ENCODE data around the gene CARD9. TPM values are rescaled to one million over a fixed set of nuclear protein-coding genes. Genes with fewer than 3 reads are reported as not detected.

Gene CARD9
- total RNA-seq, 1 donor from 2014 or later: 1.9 TPM

DNA sequence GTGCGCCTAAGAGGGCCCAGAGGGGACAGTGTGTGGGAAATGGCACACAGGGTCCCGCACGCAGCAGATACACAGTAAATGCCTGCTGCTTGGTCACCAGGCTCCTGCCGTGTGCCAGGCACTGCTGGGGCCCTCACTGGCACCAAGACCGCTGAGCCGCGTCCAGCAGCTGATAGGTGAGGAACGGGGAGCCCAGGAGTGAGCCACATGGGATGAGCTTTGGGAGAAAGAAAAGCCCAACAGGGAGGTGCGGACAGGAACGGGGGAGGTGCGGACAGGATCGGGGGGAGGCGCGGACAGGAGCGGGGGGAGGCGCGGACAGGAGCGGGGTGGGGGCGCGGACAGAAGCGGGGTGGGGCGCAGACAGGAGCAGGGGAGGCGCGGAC, 29.6 kb downstream of the CARD9 start:
- H3K4me1 Mint-ChIP-seq (ENCODE audit: low read depth): peaks cover 13% of the 10 kb centered on the region
- no peak for DNase-seq (ENCODE audit: low spot score)
- H3K27me3 Mint-ChIP-seq (ENCODE audit: low read depth): no peaks in the 10 kb centered on the region
- no peaks in the 10 kb centered on the region for H3K9me3 Mint-ChIP-seq (ENCODE audit: low read depth)
- TF ChIP-seq, protein P1, sequence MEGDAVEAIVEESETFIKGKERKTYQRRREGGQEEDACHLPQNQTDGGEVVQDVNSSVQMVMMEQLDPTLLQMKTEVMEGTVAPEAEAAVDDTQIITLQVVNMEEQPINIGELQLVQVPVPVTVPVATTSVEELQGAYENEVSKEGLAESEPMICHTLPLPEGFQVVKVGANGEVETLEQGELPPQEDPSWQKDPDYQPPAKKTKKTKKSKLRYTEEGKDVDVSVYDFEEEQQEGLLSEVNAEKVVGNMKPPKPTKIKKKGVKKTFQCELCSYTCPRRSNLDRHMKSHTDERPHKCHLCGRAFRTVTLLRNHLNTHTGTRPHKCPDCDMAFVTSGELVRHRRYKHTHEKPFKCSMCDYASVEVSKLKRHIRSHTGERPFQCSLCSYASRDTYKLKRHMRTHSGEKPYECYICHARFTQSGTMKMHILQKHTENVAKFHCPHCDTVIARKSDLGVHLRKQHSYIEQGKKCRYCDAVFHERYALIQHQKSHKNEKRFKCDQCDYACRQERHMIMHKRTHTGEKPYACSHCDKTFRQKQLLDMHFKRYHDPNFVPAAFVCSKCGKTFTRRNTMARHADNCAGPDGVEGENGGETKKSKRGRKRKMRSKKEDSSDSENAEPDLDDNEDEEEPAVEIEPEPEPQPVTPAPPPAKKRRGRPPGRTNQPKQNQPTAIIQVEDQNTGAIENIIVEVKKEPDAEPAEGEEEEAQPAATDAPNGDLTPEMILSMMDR (IDR thresholded peaks at IDR 0.05): no peak
- H3K36me3 Mint-ChIP-seq (ENCODE audit: low read depth): peaks cover 4% of the 10 kb centered on the region
- no peak overlapping the region for H3K4me3 Mint-ChIP-seq (ENCODE audit: unreplicated experiment)
- H3K27ac Mint-ChIP-seq (ENCODE audit: unreplicated experiment): no peak overlapping the region

DNA sequence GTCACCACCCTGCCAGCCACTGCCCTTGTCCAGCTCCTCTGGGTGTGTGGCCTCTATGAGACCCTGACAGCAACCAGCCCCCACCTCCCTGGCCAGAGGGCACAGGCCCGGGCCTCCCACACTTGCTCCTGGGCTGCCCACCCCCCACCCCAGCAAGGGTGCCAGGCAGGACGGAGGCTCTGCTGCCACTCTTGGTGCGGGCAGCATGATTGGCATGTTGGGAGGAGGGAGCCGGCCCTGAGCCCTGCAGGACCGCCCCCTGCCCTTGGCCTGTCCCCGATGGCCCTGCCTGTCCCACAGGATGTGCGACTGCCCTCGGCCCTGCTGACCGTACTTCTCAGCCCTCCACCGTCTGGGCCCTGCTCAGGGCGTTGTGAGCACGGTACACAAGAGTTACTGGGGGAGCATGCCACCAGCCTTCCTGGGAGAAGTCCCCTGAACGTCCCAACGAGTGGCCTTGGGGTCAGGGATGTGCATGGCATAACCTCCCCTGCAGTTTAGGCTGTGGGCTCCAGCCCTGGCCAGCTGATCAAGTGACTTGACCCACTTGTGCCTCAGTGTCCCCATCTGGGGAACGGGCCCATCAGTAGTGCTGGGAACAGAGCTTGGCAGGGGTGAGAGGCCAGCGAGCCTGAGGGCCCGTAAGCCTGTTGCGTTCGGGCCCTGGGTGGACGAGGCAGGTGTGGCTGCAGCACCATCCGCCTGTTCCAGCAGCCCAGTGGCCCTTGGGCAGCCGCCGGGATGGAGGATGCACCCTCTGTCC, 30.2 kb downstream of the CARD9 start:
- Mint-ChIP-seq H3K36me3 (ENCODE audit: low read depth) (peaks cover 5% of the 10 kb centered on the region), H3K27me3 (ENCODE audit: low read depth) (no peaks in the 10 kb centered on the region), H3K27ac (ENCODE audit: unreplicated experiment) (no peak overlapping the region), H3K4me1 (ENCODE audit: low read depth) (peaks cover 13% of the 10 kb centered on the region), H3K9me3 (ENCODE audit: low read depth) (no peaks in the 10 kb centered on the region), H3K4me3 (ENCODE audit: unreplicated experiment) (no peak overlapping the region)
- DNase-seq (ENCODE audit: low spot score): no peak
- TF ChIP-seq, protein P1 (IDR thresholded peaks at IDR 0.05): no peak

DNA sequence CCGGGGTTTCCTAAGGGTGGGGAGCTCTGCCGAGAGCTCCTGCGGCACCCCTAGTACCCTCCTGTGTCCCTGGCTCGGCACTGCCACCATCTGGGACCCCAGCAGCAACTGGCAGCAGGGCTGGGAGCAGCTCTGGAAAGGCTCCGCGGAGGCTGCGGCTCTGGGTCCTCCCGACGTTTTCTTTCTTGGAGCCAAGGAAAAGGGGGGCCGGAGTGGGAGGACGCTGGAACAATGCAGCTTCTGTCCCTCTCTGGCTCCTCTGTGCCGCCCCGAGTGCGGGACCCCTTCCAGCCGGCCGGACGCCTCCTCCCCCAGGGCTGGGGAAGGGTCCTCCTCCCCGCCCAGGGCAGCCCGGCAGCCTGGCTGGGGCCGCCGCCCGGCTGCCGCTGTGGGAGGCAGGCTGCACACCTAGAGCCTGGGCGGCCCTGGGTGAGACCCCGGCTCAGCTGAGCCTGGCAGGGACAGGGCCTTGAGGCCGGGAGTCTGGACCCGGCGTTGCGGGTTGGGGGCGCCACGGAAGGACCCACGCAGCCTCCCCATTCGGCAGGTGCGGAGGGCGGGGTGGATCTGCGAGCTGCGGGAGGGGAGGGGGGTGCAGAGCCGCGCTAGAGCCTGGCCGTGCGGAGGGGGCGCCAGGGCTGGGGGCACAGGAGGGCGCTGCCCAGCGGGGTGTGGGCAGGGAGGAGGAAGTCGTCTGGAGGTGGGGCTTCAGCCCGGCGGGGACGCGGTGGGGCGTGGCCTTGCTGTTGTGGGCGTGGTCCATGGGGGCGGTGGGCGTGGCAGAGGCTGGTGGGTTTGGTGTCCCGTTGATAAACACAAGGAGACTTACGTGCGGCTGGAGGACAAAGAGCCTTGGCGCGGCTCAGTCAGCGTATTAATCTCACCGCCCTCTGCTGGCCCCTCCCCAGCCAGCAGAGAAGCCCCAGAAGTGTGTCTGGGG, 31.0 kb downstream of the CARD9 start:
- Mint-ChIP-seq H3K27ac (ENCODE audit: unreplicated experiment) (no peak overlapping the region), H3K4me1 (ENCODE audit: low read depth) (peaks cover 13% of the 10 kb centered on the region), H3K9me3 (ENCODE audit: low read depth) (no peaks in the 10 kb centered on the region), H3K4me3 (ENCODE audit: unreplicated experiment) (peak overlapping the region; percentile 9), H3K36me3 (ENCODE audit: low read depth) (peaks cover 5% of the 10 kb centered on the region), H3K27me3 (ENCODE audit: low read depth) (no peaks in the 10 kb centered on the region)
- DNase-seq (ENCODE audit: low spot score): no peak
- TF ChIP-seq, protein P1 (IDR thresholded peaks at IDR 0.05): no peak

DNA sequence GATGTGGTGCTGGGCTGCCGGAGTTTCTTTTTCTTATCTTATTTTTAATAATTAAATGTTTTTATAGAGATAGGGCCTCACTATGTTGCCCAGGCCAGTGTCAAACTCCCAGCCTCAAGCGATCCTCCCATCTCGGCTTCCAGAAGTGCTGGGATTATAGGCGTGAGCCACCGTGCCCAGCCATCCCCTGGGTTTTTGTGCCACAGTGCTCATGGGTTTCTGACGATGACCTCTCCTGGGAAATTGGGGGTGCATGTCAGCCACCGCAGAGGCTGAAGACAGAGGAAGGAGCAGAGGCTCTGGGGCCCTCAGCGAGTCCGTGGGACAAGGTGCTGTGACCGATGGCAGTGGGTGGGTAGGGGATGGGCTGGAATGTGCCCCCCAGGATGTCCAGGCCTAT, 31.7 kb downstream of the CARD9 start:
- H3K27ac Mint-ChIP-seq (ENCODE audit: unreplicated experiment): no peak overlapping the region
- H3K36me3 Mint-ChIP-seq (ENCODE audit: low read depth): peaks cover 5% of the 10 kb centered on the region

More for the DNA sequence above, 31.7 kb downstream of the CARD9 start:
- Mint-ChIP-seq H3K9me3 (ENCODE audit: low read depth) (no peaks in the 10 kb centered on the region), H3K27me3 (ENCODE audit: low read depth) (no peaks in the 10 kb centered on the region), H3K4me1 (ENCODE audit: low read depth) (peaks cover 13% of the 10 kb centered on the region), H3K4me3 (ENCODE audit: unreplicated experiment) (no peak overlapping the region)
- DNase-seq (ENCODE audit: low spot score): no peak
- TF ChIP-seq, protein P1 (IDR thresholded peaks at IDR 0.05): no peak

Measured in chondrocyte (in vitro differentiated cells).